ENCODE measurements around the gene MBTPS1.
A peak's percentile ranks its signal among the peaks of the same experiment; 100 is the strongest.

MBTPS1 gene

GRCh38 chr16:84098939-84099338, 17.8 kb downstream of the MBTPS1 start:
- DNase-seq (ENCODE audit: low spot score): no peak

GRCh38 chr16:84096447-84097005, 20.2 kb downstream of the MBTPS1 start:
- no peak for DNase-seq (ENCODE audit: low spot score)

GRCh38 chr16:84095466-84095865, 21.3 kb downstream of the MBTPS1 start:
- DNase-seq (ENCODE audit: low spot score): no peak

- no peak for DNase-seq (ENCODE audit: low spot score)
Observed at GRCh38 chr16:84093879-84094270, 22.9 kb downstream of the MBTPS1 start.

GRCh38 chr16:84093120-84093878, 23.4 kb downstream of the MBTPS1 start:
- no peak for DNase-seq (ENCODE audit: low spot score)

GRCh38 chr16:84091460-84091859, 25.3 kb downstream of the MBTPS1 start:
- DNase-seq (ENCODE audit: low spot score): no peak

GRCh38 chr16:84090211-84090610, 26.5 kb downstream of the MBTPS1 start:
- DNase-seq (ENCODE audit: low spot score): no peak

- DNase-seq (ENCODE audit: low spot score): no peak
Observed at GRCh38 chr16:84088695-84089395, 27.9 kb downstream of the MBTPS1 start.

GRCh38 chr16:84087466-84088151, 29.1 kb downstream of the MBTPS1 start:
- no peak for DNase-seq (ENCODE audit: low spot score)

- no peak for DNase-seq (ENCODE audit: low spot score)
Observed at GRCh38 chr16:84087001-84087400, 29.7 kb downstream of the MBTPS1 start.

- no peak for DNase-seq (ENCODE audit: low spot score)
Observed at GRCh38 chr16:84086341-84086740, 30.4 kb downstream of the MBTPS1 start.

GRCh38 chr16:84085773-84086172, 31.0 kb downstream of the MBTPS1 start:
- no peak for DNase-seq (ENCODE audit: low spot score)

- DNase-seq (ENCODE audit: low spot score): no peak
Observed at GRCh38 chr16:84085271-84085667, 31.5 kb downstream of the MBTPS1 start.

GRCh38 chr16:84084570-84085270, 32.0 kb downstream of the MBTPS1 start:
- peak; percentile 92 for DNase-seq (ENCODE audit: low spot score)

GRCh38 chr16:84082835-84083569, 33.7 kb downstream of the MBTPS1 start:
- no peak for DNase-seq (ENCODE audit: low spot score)

- peak; percentile 14 for DNase-seq (ENCODE audit: low spot score)
Observed at GRCh38 chr16:84082110-84082509, 34.6 kb downstream of the MBTPS1 start.

- no peak for DNase-seq (ENCODE audit: low spot score)
Observed at GRCh38 chr16:84081446-84081989, 35.2 kb downstream of the MBTPS1 start.

- DNase-seq (ENCODE audit: low spot score): no peak
Observed at GRCh38 chr16:84080813-84081212, 35.9 kb downstream of the MBTPS1 start.

GRCh38 chr16:84080378-84080777, 36.4 kb downstream of the MBTPS1 start:
- no peak for DNase-seq (ENCODE audit: low spot score)

- DNase-seq (ENCODE audit: low spot score): no peak
Observed at GRCh38 chr16:84079664-84080063, 37.1 kb downstream of the MBTPS1 start.

- DNase-seq (ENCODE audit: low spot score): no peak
Observed at GRCh38 chr16:84075376-84075775, 41.4 kb downstream of the MBTPS1 start.

All from iPS-NIHi11 (cell line).